HG02973 (cell line): ENCODE data around the gene DNHD1.

ENCODE experiments used
- ATAC-seq: cut with Tn5 transposase; IDR thresholded peaks from one replicate; pipeline ENCODE4 v1.9.1; 2021; ENCODE audit warnings: moderate library complexity; ENCODE audit not compliant: unreplicated experiment

Gene DNHD1

GRCh38 chr11:6587360-6587953, 90.4 kb downstream of the DNHD1 start:
- ATAC-seq = no peak

GRCh38 chr11:6588018-6588417, 90.9 kb downstream of the DNHD1 start:
- no peak for ATAC-seq

GRCh38 chr11:6594142-6594768, 97.2 kb downstream of the DNHD1 start:
- ATAC-seq = no peak

GRCh38 chr11:6596239-6596877, 99.3 kb downstream of the DNHD1 start:
- ATAC-seq = no peak

- no peak for ATAC-seq
These were observed 101.5 kb downstream of the DNHD1 start for GRCh38 chr11:6598555-6598954.

GRCh38 chr11:6599449-6599848, 102.4 kb downstream of the DNHD1 start:
- ATAC-seq = no peak

GRCh38 chr11:6599881-6600390, 102.9 kb downstream of the DNHD1 start:
- ATAC-seq = no peak

- no peak for ATAC-seq
These were observed 104.0 kb downstream of the DNHD1 start for GRCh38 chr11:6601041-6601461.

- ATAC-seq = no peak
These were observed 105.2 kb downstream of the DNHD1 start for GRCh38 chr11:6602096-6602940.

- peak; percentile 70 for ATAC-seq
These were observed 106.4 kb downstream of the DNHD1 start, which contains the start of the genes ILK and RRP8 for GRCh38 chr11:6603287-6604080. TSS of gene ILK (plus strand) at chr11:6603774. CDS start at chr11:6604272, 498 bp downstream. TSS of gene RRP8 (minus strand) at chr11:6603616. CDS start at chr11:6603502, 114 bp downstream.

GRCh38 chr11:6604081-6604626, 107.1 kb downstream of the DNHD1 start:
- peak; percentile 33 for ATAC-seq

- no peak for ATAC-seq
These were observed 107.7 kb downstream of the DNHD1 start for GRCh38 chr11:6604790-6605189.

- ATAC-seq = peak; percentile 36
These were observed 109.5 kb downstream of the DNHD1 start for GRCh38 chr11:6606471-6607189.

GRCh38 chr11:6607190-6607795, 110.2 kb downstream of the DNHD1 start:
- ATAC-seq = no peak

GRCh38 chr11:6608011-6608410, 110.9 kb downstream of the DNHD1 start:
- ATAC-seq = no peak

GRCh38 chr11:6608726-6609501, 111.8 kb downstream of the DNHD1 start:
- ATAC-seq = no peak

- no peak for ATAC-seq
These were observed 112.5 kb downstream of the DNHD1 start for GRCh38 chr11:6609502-6610015.

GRCh38 chr11:6610591-6610990, 113.5 kb downstream of the DNHD1 start:
- ATAC-seq = no peak
